ENCODE measurements around the gene SCAF11. TPM values are rescaled to one million over a fixed set of nuclear protein-coding genes. Genes with fewer than 3 reads are reported as not detected.

The SCAF11 gene
- total and polyA plus RNA-seq, 2 experiments from 2014 or later: 77.0 to 84.8 TPM

DNA sequence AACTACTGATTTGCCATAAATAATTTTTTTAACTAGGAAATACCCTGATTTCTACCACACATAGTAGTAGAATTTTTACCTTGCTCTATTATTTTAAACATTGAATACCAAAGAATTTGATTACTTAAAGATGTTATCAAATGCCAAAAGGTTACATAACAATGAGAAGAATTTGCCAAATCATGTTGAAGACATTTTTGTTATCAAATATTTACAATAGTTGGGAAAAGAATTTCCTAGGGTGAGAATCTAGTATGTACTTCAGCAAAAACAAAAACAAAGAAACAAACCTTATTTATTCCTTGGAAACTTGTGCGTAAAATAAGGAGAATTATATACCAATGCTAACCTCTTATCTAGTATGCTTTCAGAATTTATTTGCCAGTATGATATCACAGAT, 107.2 kb downstream of the SCAF11 start:
- H3K4me1 Mint-ChIP-seq: peaks cover 15% of the 10 kb centered on the region
- no peak for DNase-seq (ENCODE audit: low spot score)
- no peak overlapping the region for H2AFZ ChIP-seq
- peaks cover 11% of the 10 kb centered on the region; the same call in 1 of the 3 replicates for H3K9me3 Mint-ChIP-seq
- H3K4me2 ChIP-seq: no peak overlapping the region
- H3K36me3 ChIP-seq (ENCODE audit: insufficient read depth): peaks cover 10% of the 10 kb centered on the region; the same call in 1 of the 2 replicates
- TF ChIP-seq EZH2 (IDR thresholded peaks at IDR 0.05; ENCODE audit: low read depth, unreplicated experiment): no peak
- TF ChIP-seq ZNF114 (CRISPR knock-in tag; IDR thresholded peaks at IDR 0.05): no peak
- no peak for TF ChIP-seq CREB1 (CRISPR knock-in tag; IDR thresholded peaks at IDR 0.05; ENCODE audit: low read depth)
- TF ChIP-seq, protein P1, sequence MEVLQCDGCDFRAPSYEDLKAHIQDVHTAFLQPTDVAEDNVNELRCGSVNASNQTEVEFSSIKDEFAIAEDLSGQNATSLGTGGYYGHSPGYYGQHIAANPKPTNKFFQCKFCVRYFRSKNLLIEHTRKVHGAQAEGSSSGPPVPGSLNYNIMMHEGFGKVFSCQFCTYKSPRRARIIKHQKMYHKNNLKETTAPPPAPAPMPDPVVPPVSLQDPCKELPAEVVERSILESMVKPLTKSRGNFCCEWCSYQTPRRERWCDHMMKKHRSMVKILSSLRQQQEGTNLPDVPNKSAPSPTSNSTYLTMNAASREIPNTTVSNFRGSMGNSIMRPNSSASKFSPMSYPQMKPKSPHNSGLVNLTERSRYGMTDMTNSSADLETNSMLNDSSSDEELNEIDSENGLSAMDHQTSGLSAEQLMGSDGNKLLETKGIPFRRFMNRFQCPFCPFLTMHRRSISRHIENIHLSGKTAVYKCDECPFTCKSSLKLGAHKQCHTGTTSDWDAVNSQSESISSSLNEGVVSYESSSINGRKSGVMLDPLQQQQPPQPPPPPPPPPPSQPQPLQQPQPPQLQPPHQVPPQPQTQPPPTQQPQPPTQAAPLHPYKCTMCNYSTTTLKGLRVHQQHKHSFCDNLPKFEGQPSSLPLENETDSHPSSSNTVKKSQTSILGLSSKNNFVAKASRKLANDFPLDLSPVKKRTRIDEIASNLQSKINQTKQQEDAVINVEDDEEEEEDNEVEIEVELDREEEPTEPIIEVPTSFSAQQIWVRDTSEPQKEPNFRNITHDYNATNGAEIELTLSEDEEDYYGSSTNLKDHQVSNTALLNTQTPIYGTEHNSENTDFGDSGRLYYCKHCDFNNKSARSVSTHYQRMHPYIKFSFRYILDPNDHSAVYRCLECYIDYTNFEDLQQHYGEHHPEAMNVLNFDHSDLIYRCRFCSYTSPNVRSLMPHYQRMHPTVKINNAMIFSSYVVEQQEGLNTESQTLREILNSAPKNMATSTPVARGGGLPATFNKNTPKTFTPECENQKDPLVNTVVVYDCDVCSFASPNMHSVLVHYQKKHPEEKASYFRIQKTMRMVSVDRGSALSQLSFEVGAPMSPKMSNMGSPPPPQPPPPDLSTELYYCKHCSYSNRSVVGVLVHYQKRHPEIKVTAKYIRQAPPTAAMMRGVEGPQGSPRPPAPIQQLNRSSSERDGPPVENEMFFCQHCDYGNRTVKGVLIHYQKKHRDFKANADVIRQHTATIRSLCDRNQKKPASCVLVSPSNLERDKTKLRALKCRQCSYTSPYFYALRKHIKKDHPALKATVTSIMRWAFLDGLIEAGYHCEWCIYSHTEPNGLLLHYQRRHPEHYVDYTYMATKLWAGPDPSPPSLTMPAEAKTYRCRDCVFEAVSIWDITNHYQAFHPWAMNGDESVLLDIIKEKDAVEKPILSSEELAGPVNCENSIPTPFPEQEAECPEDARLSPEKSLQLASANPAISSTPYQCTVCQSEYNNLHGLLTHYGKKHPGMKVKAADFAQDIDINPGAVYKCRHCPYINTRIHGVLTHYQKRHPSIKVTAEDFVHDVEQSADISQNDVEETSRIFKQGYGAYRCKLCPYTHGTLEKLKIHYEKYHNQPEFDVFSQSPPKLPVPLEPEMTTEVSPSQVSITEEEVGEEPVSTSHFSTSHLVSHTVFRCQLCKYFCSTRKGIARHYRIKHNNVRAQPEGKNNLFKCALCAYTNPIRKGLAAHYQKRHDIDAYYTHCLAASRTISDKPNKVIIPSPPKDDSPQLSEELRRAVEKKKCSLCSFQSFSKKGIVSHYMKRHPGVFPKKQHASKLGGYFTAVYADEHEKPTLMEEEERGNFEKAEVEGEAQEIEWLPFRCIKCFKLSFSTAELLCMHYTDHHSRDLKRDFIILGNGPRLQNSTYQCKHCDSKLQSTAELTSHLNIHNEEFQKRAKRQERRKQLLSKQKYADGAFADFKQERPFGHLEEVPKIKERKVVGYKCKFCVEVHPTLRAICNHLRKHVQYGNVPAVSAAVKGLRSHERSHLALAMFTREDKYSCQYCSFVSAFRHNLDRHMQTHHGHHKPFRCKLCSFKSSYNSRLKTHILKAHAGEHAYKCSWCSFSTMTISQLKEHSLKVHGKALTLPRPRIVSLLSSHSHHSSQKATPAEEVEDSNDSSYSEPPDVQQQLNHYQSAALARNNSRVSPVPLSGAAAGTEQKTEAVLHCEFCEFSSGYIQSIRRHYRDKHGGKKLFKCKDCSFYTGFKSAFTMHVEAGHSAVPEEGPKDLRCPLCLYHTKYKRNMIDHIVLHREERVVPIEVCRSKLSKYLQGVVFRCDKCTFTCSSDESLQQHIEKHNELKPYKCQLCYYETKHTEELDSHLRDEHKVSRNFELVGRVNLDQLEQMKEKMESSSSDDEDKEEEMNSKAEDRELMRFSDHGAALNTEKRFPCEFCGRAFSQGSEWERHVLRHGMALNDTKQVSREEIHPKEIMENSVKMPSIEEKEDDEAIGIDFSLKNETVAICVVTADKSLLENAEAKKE (CRISPR knock-in tag; IDR thresholded peaks at IDR 0.05): no peak
- TF ChIP-seq, protein P2, sequence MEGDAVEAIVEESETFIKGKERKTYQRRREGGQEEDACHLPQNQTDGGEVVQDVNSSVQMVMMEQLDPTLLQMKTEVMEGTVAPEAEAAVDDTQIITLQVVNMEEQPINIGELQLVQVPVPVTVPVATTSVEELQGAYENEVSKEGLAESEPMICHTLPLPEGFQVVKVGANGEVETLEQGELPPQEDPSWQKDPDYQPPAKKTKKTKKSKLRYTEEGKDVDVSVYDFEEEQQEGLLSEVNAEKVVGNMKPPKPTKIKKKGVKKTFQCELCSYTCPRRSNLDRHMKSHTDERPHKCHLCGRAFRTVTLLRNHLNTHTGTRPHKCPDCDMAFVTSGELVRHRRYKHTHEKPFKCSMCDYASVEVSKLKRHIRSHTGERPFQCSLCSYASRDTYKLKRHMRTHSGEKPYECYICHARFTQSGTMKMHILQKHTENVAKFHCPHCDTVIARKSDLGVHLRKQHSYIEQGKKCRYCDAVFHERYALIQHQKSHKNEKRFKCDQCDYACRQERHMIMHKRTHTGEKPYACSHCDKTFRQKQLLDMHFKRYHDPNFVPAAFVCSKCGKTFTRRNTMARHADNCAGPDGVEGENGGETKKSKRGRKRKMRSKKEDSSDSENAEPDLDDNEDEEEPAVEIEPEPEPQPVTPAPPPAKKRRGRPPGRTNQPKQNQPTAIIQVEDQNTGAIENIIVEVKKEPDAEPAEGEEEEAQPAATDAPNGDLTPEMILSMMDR (conservative IDR thresholded peaks at IDR 0.05; ENCODE audit: low read depth in 2 of 2): no peak
- TF ChIP-seq POLR2AphosphoS5 (IDR thresholded peaks at IDR 0.05; ENCODE audit: low read depth): no peak
- no peak for TF ChIP-seq EZH2phosphoT487 (IDR thresholded peaks at IDR 0.05; ENCODE audit: unreplicated experiment)
- no peak for TF ChIP-seq JUNB (IDR thresholded peaks at IDR 0.05; ENCODE audit: unreplicated experiment)
- no peak for TF ChIP-seq ZNF331 (CRISPR knock-in tag; IDR thresholded peaks at IDR 0.05; ENCODE audit: low read depth)
- TF ChIP-seq, protein P3, sequence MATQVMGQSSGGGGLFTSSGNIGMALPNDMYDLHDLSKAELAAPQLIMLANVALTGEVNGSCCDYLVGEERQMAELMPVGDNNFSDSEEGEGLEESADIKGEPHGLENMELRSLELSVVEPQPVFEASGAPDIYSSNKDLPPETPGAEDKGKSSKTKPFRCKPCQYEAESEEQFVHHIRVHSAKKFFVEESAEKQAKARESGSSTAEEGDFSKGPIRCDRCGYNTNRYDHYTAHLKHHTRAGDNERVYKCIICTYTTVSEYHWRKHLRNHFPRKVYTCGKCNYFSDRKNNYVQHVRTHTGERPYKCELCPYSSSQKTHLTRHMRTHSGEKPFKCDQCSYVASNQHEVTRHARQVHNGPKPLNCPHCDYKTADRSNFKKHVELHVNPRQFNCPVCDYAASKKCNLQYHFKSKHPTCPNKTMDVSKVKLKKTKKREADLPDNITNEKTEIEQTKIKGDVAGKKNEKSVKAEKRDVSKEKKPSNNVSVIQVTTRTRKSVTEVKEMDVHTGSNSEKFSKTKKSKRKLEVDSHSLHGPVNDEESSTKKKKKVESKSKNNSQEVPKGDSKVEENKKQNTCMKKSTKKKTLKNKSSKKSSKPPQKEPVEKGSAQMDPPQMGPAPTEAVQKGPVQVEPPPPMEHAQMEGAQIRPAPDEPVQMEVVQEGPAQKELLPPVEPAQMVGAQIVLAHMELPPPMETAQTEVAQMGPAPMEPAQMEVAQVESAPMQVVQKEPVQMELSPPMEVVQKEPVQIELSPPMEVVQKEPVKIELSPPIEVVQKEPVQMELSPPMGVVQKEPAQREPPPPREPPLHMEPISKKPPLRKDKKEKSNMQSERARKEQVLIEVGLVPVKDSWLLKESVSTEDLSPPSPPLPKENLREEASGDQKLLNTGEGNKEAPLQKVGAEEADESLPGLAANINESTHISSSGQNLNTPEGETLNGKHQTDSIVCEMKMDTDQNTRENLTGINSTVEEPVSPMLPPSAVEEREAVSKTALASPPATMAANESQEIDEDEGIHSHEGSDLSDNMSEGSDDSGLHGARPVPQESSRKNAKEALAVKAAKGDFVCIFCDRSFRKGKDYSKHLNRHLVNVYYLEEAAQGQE (IDR thresholded peaks at IDR 0.05; ENCODE audit: unreplicated experiment): no peak
- TF ChIP-seq STAT1 (IDR thresholded peaks at IDR 0.05; ENCODE audit: unreplicated experiment): no peak
- H3K27me3 Mint-ChIP-seq (ENCODE audit: insufficient read depth, low read depth, poor library complexity): peaks cover 4% of the 10 kb centered on the region
- no peaks in the 10 kb centered on the region for H4K20me1 ChIP-seq (replicated peaks; ENCODE audit: insufficient read depth)
- peaks cover 53% of the 10 kb centered on the region for H3K36me3 Mint-ChIP-seq (ENCODE audit: low read depth)
- H3K4me3 Mint-ChIP-seq: no peak overlapping the region
- peaks cover 9% of the 10 kb centered on the region; the same call in 1 of the 2 replicates for H3K4me1 ChIP-seq (ENCODE audit: insufficient read depth)
- no peak overlapping the region for H3K27ac Mint-ChIP-seq
- H3K4me3 ChIP-seq: no peak overlapping the region
- no peak for ATAC-seq
- no peaks in the 10 kb centered on the region for H3K27me3 ChIP-seq (ENCODE audit: insufficient read depth)
- H3K27ac ChIP-seq (ENCODE audit: low read depth): no peak overlapping the region
- H3K79me2 ChIP-seq (replicated peaks; ENCODE audit: insufficient read depth): no peaks in the 10 kb centered on the region
- H3K9me2 ChIP-seq (ENCODE audit: insufficient read depth): no peaks in the 10 kb centered on the region
- H3F3A ChIP-seq (replicated peaks; ENCODE audit: low read depth): no peaks in the 10 kb centered on the region
